Fibroblast of the aortic adventitia (primary cell): ENCODE measurements around the gene SEL1L2. TPM values are rescaled to one million over a fixed set of nuclear protein-coding genes. Genes with fewer than 3 reads are reported as not detected.

Experiments used
- DNase-seq: peaks from one replicate; pipeline ENCODE4 v3.0.0-alpha.2; 2010; ENCODE audit warnings: low read depth
- H3K4me3 ChIP-seq: 2 replicates; pipeline ENCODE4 v1.5.1; 2011; ENCODE audit warnings: low read depth, mild to moderate bottlenecking, control low read depth, low read length, moderate library complexity
- CTCF ChIP-seq: IDR thresholded peaks from 2 replicates; pipeline ENCODE4 v1.5.1; 2011; ENCODE audit warnings: mild to moderate bottlenecking, low read length, control low read depth, inconsistent platforms; ENCODE audit not compliant: insufficient read depth
- small RNA-seq: library from RNA; depleted of rRNA; stranded (forward); fragments of <200 nt; gene quantifications from one replicate; pipeline ENCODE3, GENCODE V24; 2012
- total RNA-seq: library from RNA; depleted of rRNA; stranded (reverse); fragments of >200 nt; gene quantifications from 2 replicates; pipeline ENCODE4 v1.2.3, GENCODE V29; 2012; ENCODE audit warnings: low replicate concordance

Gene SEL1L2
- total RNA-seq, 1 donor: not detected

GRCh38 chr20:13799974-13800373 is 190.4 kb downstream of the SEL1L2 start:
- DNase-seq: peak; percentile 10

More at GRCh38 chr20:13799974-13800373, 190.4 kb downstream of the SEL1L2 start:
- TF ChIP-seq CTCF: no peak
- no peak overlapping the region for H3K4me3 ChIP-seq

Small RNAs within 50 kb of the gene (small RNA-seq; reads per million reads assigned to genes)
- not detected for gene RNU6-278P
- not detected for gene RPS3P1

Other genes with a start within 250 kb of the SEL1L2 start
- 15.6 and 55.8 TPM in 2 replicates for gene ESF1, start 205.7 kb downstream of the SEL1L2 start, total RNA-seq
- 13.9 and 15.8 TPM in 2 replicates for gene NDUFAF5, start 205.6 kb downstream of the SEL1L2 start, total RNA-seq
- gene MACROD2, start 4.9 kb upstream of the SEL1L2 start, total RNA-seq: 1.3 and 16.4 TPM in 2 replicates